ENCODE results near the gene ATP5PO. TPM values are rescaled to one million over a fixed set of nuclear protein-coding genes. Genes with fewer than 3 reads are reported as not detected.

The ATP5PO gene
- total and polyA plus RNA-seq, 2 donors (not counting 1 experiment from before 2014, with no cell fraction given): 154 to 259 TPM

- Histone ChIP-seq H3K27ac (ENCODE audit: insufficient read depth, low read length) (no peak overlapping the region), H3K9me3 (ENCODE audit: control insufficient read depth, insufficient read depth, low read depth, low read length) (no peaks in the 10 kb centered on the region), H3K4me3 (replicated peaks in 1 of 4; ENCODE audit: control extremely low read depth in 1 of 4, insufficient read depth in 1 of 4, low read depth in 3 of 4, low read length in 4 of 4) (no peak overlapping the region), H4K20me1 (ENCODE audit: control insufficient read depth, extremely low read depth, insufficient read depth, low read length) (no peaks in the 10 kb centered on the region), H3K79me2 (ENCODE audit: control insufficient read depth, insufficient read depth, low read length) (no peaks in the 10 kb centered on the region), H3K36me3 (ENCODE audit: control insufficient read depth, insufficient read depth, low read length) (no peaks in the 10 kb centered on the region), H2AFZ (ENCODE audit: low read length) (no peak overlapping the region), H3K9ac (ENCODE audit: insufficient read depth, low read length) (no peak overlapping the region), H3K27me3 (ENCODE audit: control insufficient read depth, insufficient read depth, low read length) (no peaks in the 10 kb centered on the region), H3K4me1 (ENCODE audit: control insufficient read depth, extremely low read depth, insufficient read depth, low read length) (no peaks in the 10 kb centered on the region), H3K4me2 (ENCODE audit: extremely low read depth, insufficient read depth, low read length) (no peak overlapping the region)
- no peak for DNase-seq (ENCODE audit: low read depth in 2 of 2)
- TF ChIP-seq CTCF (conservative IDR thresholded peaks at IDR 0.05 in 1 of 2, IDR thresholded peaks at IDR 0.05 in 1 of 2; ENCODE audit: low read depth in 1 of 2, low read length in 2 of 2): no peak
Observed at GRCh38 chr21:33962290-33962689, 46.7 kb upstream of the ATP5PO start.

- H3K36me3 ChIP-seq (ENCODE audit: control insufficient read depth, insufficient read depth, low read length): no peaks in the 10 kb centered on the region
- H3K9me3 ChIP-seq (ENCODE audit: control insufficient read depth, insufficient read depth, low read depth, low read length): no peaks in the 10 kb centered on the region
- H4K20me1 ChIP-seq (ENCODE audit: control insufficient read depth, extremely low read depth, insufficient read depth, low read length): no peaks in the 10 kb centered on the region
- no peak overlapping the region for H3K27ac ChIP-seq (ENCODE audit: insufficient read depth, low read length)
- no peak overlapping the region for H2AFZ ChIP-seq (ENCODE audit: low read length)
- no peaks in the 10 kb centered on the region for H3K27me3 ChIP-seq (ENCODE audit: control insufficient read depth, insufficient read depth, low read length)
- H3K4me3 ChIP-seq (replicated peaks in 1 of 4; ENCODE audit: control extremely low read depth in 1 of 4, insufficient read depth in 1 of 4, low read depth in 3 of 4, low read length in 4 of 4): no peak overlapping the region
- no peak overlapping the region for H3K4me2 ChIP-seq (ENCODE audit: extremely low read depth, insufficient read depth, low read length)
- H3K4me1 ChIP-seq (ENCODE audit: control insufficient read depth, extremely low read depth, insufficient read depth, low read length): no peaks in the 10 kb centered on the region
- H3K79me2 ChIP-seq (ENCODE audit: control insufficient read depth, insufficient read depth, low read length): no peaks in the 10 kb centered on the region
- no peak for DNase-seq (ENCODE audit: low read depth in 2 of 2)
- H3K9ac ChIP-seq (ENCODE audit: insufficient read depth, low read length): no peak overlapping the region
- TF ChIP-seq EZH2 (IDR thresholded peaks at IDR 0.05; ENCODE audit: low read length, missing control alignments) (no peak), CTCF (conservative IDR thresholded peaks at IDR 0.05 in 1 of 2, IDR thresholded peaks at IDR 0.05 in 1 of 2; ENCODE audit: low read depth in 1 of 2, low read length in 2 of 2) (no peak)
Observed at GRCh38 chr21:33961061-33961460, 45.5 kb upstream of the ATP5PO start.

GRCh38 chr21:33959680-33960079 is 44.1 kb upstream of the ATP5PO start:
- no peak overlapping the region for H2AFZ ChIP-seq (ENCODE audit: low read length)
- no peaks in the 10 kb centered on the region for H3K27me3 ChIP-seq (ENCODE audit: control insufficient read depth, insufficient read depth, low read length)
- no peak overlapping the region for H3K4me2 ChIP-seq (ENCODE audit: extremely low read depth, insufficient read depth, low read length)
- no peaks in the 10 kb centered on the region for H3K9me3 ChIP-seq (ENCODE audit: control insufficient read depth, insufficient read depth, low read depth, low read length)
- no peak overlapping the region for H3K27ac ChIP-seq (ENCODE audit: insufficient read depth, low read length)
- no peaks in the 10 kb centered on the region for H3K79me2 ChIP-seq (ENCODE audit: control insufficient read depth, insufficient read depth, low read length)
- no peak overlapping the region for H3K9ac ChIP-seq (ENCODE audit: insufficient read depth, low read length)
- H3K36me3 ChIP-seq (ENCODE audit: control insufficient read depth, insufficient read depth, low read length): no peaks in the 10 kb centered on the region
- H3K4me1 ChIP-seq (ENCODE audit: control insufficient read depth, extremely low read depth, insufficient read depth, low read length): no peaks in the 10 kb centered on the region
- no peaks in the 10 kb centered on the region for H4K20me1 ChIP-seq (ENCODE audit: control insufficient read depth, extremely low read depth, insufficient read depth, low read length)
- no peak for TF ChIP-seq EZH2 (IDR thresholded peaks at IDR 0.05; ENCODE audit: low read length, missing control alignments)
- TF ChIP-seq CTCF (conservative IDR thresholded peaks at IDR 0.05 in 1 of 2, IDR thresholded peaks at IDR 0.05 in 1 of 2; ENCODE audit: low read depth in 1 of 2, low read length in 2 of 2): no peak
- DNase-seq (ENCODE audit: low read depth in 2 of 2): no peak
- no peak overlapping the region for H3K4me3 ChIP-seq (replicated peaks in 1 of 4; ENCODE audit: control extremely low read depth in 1 of 4, insufficient read depth in 1 of 4, low read depth in 3 of 4, low read length in 4 of 4)

Data from fibroblast of lung (primary cell).